Fibroblast of skin of right biceps (primary cell): ENCODE results near the gene CSRNP3.

Source experiments
- DNase-seq: peaks from one replicate; pipeline ENCODE4 v3.0.0-alpha.2; 2013

Gene CSRNP3

GRCh38 chr2:165594231-165594934, 124.9 kb downstream of the CSRNP3 start:
- DNase-seq: no peak

GRCh38 chr2:165594935-165595255, 125.4 kb downstream of the CSRNP3 start:
- no peak for DNase-seq

- no peak for DNase-seq
These were observed 127.3 kb downstream of the CSRNP3 start for GRCh38 chr2:165596788-165597187.

DNA sequence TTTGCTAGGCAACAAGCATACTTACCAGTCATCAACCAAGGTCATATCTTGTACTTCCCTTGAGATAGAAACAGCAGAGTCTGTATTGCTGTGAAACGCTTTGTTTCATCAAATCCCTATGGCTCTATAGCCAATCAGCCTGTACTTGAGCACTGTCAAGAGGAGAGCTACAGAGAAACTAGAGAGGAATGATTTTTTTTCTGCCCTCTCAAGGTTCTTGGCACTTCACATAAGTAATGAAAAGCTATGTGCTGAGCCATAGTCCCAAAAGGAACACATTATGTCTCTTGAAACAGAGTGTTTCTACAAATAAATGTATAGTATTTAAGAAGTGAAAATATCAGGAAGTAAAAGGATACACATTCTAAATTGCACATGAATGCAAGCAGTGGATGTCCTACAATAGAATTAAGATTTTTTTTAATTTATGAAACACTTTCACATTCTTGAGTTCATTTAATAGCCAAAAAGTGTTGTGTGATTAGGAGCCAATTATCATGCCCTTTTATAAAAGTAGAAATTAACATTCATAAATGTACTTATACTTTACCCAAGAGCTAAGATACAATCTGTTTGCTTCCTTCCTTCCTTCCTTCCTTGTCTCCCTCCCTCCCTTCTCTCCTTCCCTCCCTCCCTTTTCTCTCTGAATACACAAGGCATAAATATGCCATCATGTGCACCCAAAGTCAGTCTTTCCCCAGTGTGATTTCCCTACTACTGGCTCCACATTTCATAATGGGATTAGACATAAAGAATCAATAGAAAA, 131.8 kb downstream of the CSRNP3 start:
- no peak for DNase-seq

- DNase-seq: peak; percentile 10
These were observed 132.5 kb downstream of the CSRNP3 start for GRCh38 chr2:165601928-165602521.

DNA sequence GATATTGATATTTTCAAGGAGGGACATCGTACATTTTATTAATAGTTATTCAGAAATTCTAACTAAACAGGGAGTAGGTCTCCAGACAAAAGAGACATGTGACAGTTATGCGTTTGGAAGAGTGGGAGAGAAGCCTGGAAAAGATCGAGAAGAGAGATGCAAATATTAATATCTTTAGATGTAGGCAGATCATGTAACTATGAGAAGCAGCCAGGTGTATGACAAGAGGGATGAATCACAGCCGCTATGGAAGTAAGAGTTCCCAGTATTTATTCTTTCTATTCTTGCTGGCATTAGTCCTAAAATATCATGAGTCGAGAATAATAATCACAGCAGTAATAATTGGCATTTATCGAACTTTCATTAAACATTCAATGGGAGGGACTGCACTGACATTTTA, 140.2 kb downstream of the CSRNP3 start:
- DNase-seq: no peak

DNA sequence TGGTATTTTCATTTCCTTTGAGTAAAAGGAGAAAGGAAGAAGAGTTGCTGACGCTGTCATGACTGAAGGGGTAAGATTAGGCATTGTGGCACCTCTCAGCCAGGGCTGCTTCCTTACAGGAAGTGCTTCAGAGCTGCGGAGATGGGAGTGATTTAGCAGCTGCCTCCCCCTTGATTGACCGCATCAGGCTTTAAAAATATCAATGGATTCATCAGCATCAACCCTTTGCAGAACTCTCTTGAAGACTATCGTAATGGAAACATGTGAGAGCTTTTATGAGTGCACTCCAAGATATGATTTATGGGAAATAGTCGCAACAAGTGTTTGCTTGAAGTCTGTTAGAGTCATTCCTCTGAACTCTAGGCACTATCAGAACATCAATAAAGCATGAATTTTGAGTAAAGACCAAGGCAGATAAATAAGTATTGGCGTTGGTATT, 141.1 kb downstream of the CSRNP3 start:
- no peak for DNase-seq

DNA sequence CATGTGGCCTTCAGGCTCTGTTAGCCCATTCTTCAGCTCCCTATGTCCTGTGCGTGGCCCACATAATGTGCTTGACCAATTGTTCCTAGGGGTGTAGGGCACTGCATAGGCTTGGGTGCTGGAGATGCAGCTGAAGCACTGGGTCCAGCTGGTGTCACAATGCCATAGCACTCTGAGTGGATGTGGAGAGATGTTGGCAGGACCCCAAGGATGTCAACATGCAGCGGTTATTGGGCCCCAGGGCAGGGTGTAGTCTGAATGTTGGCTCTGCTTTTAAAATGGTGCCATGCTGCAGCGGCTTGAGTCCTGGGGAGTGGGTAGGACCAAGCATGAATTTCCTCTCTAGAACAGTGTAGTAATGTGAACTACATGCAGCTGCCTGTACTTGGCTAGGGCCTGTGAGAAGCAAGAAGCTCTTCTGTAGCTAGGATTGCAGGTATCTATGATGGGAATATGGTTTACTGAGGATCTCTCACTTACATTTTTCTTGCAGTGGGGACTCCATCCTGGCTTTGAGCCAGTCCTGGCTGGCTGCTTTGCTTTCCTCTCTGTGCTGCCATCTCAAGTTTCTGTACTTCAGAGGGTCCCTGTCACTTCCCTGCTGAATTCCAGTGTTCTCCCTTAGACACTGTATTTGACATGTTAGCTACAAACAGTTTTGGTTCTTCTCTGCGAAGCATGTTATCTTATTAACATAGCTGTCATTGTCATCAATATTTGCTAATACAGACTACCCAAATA, 148.4 kb downstream of the CSRNP3 start:
- DNase-seq: no peak

- no peak for DNase-seq
These were observed 149.3 kb downstream of the CSRNP3 start for GRCh38 chr2:165618806-165619205.

- DNase-seq: no peak
These were observed 151.6 kb downstream of the CSRNP3 start for GRCh38 chr2:165621086-165621560.

GRCh38 chr2:165623161-165623560, 153.7 kb downstream of the CSRNP3 start:
- no peak for DNase-seq

- no peak for DNase-seq
These were observed 154.4 kb downstream of the CSRNP3 start for GRCh38 chr2:165623783-165624469.

DNA sequence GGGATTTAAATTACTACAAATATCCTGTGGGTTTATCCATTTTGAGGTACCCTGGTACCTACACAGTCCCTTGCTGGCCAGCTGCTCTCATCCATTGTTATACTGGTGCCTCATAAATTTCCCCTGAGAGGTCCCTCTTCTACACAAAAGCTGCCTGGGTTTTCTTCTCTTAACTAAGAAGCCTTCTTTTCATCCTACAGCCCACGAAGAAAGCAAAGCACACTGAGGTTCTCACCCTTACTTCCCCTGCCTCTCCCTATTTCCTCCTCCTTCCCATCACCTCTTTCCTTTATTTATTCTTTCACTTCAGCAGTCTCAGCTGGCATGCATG, 154.9 kb downstream of the CSRNP3 start:
- no peak for DNase-seq

- DNase-seq: peak; percentile 71
These were observed 158.0 kb downstream of the CSRNP3 start for GRCh38 chr2:165627470-165627869.

- DNase-seq: no peak
These were observed 160.3 kb downstream of the CSRNP3 start for GRCh38 chr2:165629776-165630175.

GRCh38 chr2:165630236-165630635, 160.7 kb downstream of the CSRNP3 start:
- DNase-seq: no peak

DNA sequence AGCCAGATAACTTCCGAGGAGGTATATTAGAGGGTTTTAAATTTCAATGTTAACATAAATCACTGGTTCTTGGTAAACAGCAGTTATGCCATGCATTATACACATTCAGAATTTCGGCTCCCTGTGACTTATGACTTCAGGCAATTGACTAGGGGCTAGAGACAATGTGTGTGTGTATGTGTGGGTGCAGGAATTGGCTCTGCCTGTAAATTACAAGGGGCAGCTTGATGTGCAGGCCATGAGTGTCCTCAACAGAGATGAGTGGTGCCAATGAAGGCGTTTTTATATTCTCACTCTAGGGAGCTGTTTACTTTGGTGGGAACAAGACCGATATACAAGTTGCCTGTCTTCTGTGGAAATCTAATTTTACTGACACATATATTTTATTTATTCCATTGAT, 161.6 kb downstream of the CSRNP3 start:
- no peak for DNase-seq

DNA sequence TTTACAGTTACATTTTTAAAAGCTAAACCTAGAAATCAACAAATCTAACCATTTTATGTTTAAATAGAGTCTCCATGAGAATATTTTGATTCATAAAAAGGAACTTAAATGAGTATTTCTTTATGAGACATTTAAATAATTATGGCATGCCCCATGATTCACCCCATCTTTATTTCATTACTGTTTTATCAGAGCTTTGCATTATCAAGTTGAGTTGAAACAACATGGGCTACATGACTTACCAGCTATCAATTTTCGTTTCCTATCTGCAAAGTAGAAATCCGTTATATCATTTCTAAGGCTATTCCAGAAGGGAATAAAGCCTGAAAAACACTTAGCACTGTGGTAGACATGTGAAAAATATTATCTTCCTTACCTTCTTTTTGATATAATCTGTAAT, 163.1 kb downstream of the CSRNP3 start:
- DNase-seq: no peak

DNA sequence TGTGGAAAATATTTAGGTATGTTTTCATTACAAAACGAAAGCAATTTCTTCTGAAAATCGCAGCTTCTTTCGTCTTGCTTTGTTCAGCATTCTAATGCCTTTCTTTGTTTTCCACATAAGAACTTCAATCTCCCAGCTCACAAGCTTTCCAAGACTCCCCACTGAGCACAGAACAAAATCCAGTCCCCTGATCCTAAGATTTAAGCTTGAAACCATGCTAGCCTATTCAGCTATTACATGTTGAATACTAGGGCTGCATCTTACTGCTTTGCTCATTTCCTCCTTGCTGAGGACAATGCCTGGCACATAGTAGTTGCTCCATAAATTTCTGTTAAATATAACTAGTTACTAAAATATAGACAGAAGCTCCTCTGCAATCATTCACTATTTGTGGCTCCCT, 163.9 kb downstream of the CSRNP3 start:
- DNase-seq: no peak

DNA sequence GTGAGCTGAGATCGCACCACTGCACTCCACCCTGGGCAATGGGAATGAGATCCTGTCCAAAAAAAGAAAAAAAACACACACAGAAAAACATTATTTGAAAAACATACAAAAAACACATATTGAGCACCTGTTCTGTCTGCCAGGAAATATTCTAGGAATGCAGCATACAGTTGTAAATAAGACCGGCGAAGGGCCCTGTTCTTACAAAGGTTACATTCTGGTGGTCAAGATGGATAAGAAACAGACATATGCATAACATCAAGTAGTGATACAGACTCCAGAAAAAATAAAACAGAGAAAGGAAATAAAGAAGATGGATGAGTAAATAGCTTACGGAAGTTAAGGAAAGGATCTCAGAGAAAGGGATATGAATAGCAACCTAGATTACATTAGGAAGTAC, 164.8 kb downstream of the CSRNP3 start:
- no peak for DNase-seq

- DNase-seq: peak; percentile 6
These were observed 165.4 kb downstream of the CSRNP3 start for GRCh38 chr2:165634855-165635254.

DNA sequence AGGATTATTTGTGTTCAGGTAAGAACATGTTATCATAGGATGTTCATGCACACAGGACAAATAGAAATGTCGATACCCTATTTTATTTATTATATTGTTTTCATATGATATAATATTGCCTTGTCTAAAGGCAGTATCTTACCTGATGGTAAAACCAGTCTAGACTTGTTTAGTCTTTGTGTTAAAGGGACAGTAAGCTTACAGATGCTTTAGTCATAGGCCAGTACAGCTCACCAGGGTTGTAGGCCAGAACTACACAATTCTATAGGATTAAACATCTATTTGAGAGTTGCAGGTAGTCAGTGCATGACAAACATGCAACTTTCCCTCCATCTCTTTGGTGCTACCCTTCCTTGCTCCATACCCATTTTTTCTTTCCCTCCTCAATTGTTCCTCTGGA, 166.0 kb downstream of the CSRNP3 start:
- DNase-seq: no peak

DNA sequence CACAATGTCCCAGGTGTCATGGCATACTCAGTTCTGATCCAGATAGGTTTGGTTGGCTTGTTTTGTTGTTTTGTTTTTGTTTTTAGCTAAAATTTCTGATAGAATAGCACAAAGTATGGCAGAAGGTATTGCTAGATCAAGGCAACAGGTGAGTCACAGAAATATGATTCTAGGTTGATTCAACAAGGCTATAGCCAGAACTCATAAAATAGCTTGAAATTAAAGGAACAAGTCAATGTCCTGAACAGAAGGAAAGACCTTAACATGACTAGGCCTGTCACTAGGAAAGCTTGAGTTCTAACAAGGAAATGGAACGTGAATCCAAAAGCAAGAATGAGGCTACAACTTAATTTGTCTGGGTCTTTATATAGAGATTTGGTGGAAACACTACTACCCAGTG, 167.5 kb downstream of the CSRNP3 start:
- no peak for DNase-seq
